K562 (cell line): ENCODE data around the gene PRKCQ. TPM values are rescaled to one million over a fixed set of nuclear protein-coding genes. Genes with fewer than 3 reads are reported as not detected.

ENCODE experiments used
- ATAC-seq: fragments of 200-7000 bp; cut with Tn5 transposase; 3 replicates; pipeline ENCODE4 v1.9.1; 2020; ENCODE audit warnings: moderate library complexity
- BruUV-seq: library from RNA; stranded (reverse); fragments of 400-500 nt; replicated peaks from 2 replicates; lab custom pipeline; 2021; lab: Mats Ljungman, UMichigan
- CTCF ChIA-PET: fragments of 300-600 bp; formaldehyde crosslinking; extraction: SDS; loops from one replicate; lab custom pipeline; 2021; ENCODE audit warnings: low intra/inter-chr PET ratio; lab: Yijun Ruan, JAX
- POLR2A ChIA-PET: fragments of 300-600, 350-650 bp; sonication (Branson Sonifier 250); formaldehyde crosslinking; extraction: SDS; loops from one replicate; lab custom pipeline; 2021; ENCODE audit warnings: antibody characterized with exemption, inconsistent platforms; lab: Yijun Ruan, JAX
- DNase-seq, 4 experiments: peaks; one replicate each; pipeline versions ENCODE4 v3.0.0 to v3.0.0-alpha.2; 2011 to 2018; ENCODE audit warnings: low spot score in 3 of 4, mixed read lengths in 3 of 4; ENCODE audit errors: extremely low read depth in 1 of 4
- FAIRE-seq: peaks from 2 replicates; lab custom pipeline; 2011; peaks lifted over from hg19 to GRCh38; lab: Jason Lieb, UNC
- H2AFZ ChIP-seq: 2 replicates; pipeline ENCODE4 v1.6.0; 2011; ENCODE audit warnings: low read depth, low read length, control low read depth, inconsistent platforms
- H3K27ac ChIP-seq: fragments of 200-600 bp; 3 replicates; pipeline ENCODE4 v1.8.0; 2011; ENCODE audit warnings: low read depth, mild to moderate bottlenecking, control low read depth, inconsistent platforms, low read length, moderate library complexity, mixed read lengths; ENCODE audit errors: extremely low read depth
- H3K27me3 ChIP-seq, 2 experiments: fragments of 300-600 bp in 1 of 2; 2 replicates in 1 of 2; 3 replicates in 1 of 2; pipeline versions ENCODE4 v1.6.0 to v1.8.0; 2011; ENCODE audit warnings: inconsistent platforms in 2 of 2, low read length in 2 of 2, mild to moderate bottlenecking in 1 of 2, mixed read lengths in 1 of 2, moderate library complexity in 1 of 2; ENCODE audit not compliant: control insufficient read depth in 2 of 2, insufficient read depth in 2 of 2
- H3K36me3 ChIP-seq: fragments of 300-600 bp; 3 replicates; pipeline ENCODE4 v1.8.0; 2011; ENCODE audit warnings: mild to moderate bottlenecking, low read length, inconsistent platforms; ENCODE audit not compliant: control insufficient read depth, insufficient read depth
- H3K4me1 ChIP-seq, 2 experiments: fragments of 200-600 bp in 1 of 2; replicated peaks in 1 of 2; 2 replicates in 1 of 2; 3 replicates in 1 of 2; pipeline versions ENCODE4 v1.5.1 to v1.8.0; 2011; ENCODE audit warnings: inconsistent platforms in 2 of 2, low read length in 2 of 2, mild to moderate bottlenecking in 1 of 2, mixed read lengths in 1 of 2, moderate library complexity in 1 of 2; ENCODE audit not compliant: control insufficient read depth in 2 of 2, insufficient read depth in 2 of 2
- H3K4me2 ChIP-seq: 2 replicates; pipeline ENCODE4 v1.6.1; 2011; ENCODE audit warnings: low read length, control low read depth, inconsistent platforms, mixed read lengths; ENCODE audit not compliant: insufficient read depth
- H3K4me3 ChIP-seq: fragments of 200-600 bp; sonication (generic), shearing (Covaris generic); 2 replicates; pipeline ENCODE4 v1.5.1; 2016; ENCODE audit warnings: control low read depth, inconsistent platforms
- H3K79me2 ChIP-seq: fragments of 200-600 bp; 3 replicates; pipeline ENCODE4 v1.8.0; 2011; ENCODE audit warnings: low read length, inconsistent platforms; ENCODE audit not compliant: control insufficient read depth, insufficient read depth
- H3K9ac ChIP-seq, 2 experiments: 2 replicates each; pipeline versions ENCODE4 v1.6.0 to v1.6.1; 2011; ENCODE audit warnings: low read depth in 2 of 2, low read length in 2 of 2, control low read depth in 1 of 2, inconsistent platforms in 1 of 2, mild to moderate bottlenecking in 1 of 2, mixed read lengths in 1 of 2; ENCODE audit not compliant: insufficient read depth in 1 of 2
- H3K9me1 ChIP-seq: one replicate; pipeline ENCODE4 v1.6.0; 2011; ENCODE audit warnings: inconsistent platforms, mild to moderate bottlenecking, low read length, moderate library complexity; ENCODE audit not compliant: control insufficient read depth, insufficient read depth
- H3K9me3 ChIP-seq: replicated peaks from 2 replicates; pipeline ENCODE4 v1.5.1; 2011; ENCODE audit warnings: low read depth, low read length, inconsistent platforms; ENCODE audit not compliant: control insufficient read depth, insufficient read depth
- H4K20me1 ChIP-seq: replicated peaks from 2 replicates; pipeline ENCODE4 v1.6.1; 2011; ENCODE audit warnings: low read length, inconsistent platforms, mixed read lengths; ENCODE audit not compliant: control insufficient read depth, insufficient read depth
- ATF1 ChIP-seq, 2 experiments: fragments of 450-650 bp in 1 of 2; IDR thresholded peaks; 2 replicates each; pipeline ENCODE4 v1.6.1; 2016; ENCODE audit warnings: missing compliant biosample characterization in 1 of 2, missing genetic modification characterization in 1 of 2
- ELK1 ChIP-seq: sonication (generic); formaldehyde crosslinking; IDR thresholded peaks from 2 replicates; pipeline ENCODE4 v1.8.1; 2022; ENCODE audit warnings: missing genetic modification reagents
- FOXA3 ChIP-seq, 2 experiments: fragments of 450-650 bp in 1 of 2; sonication (generic) in 1 of 2; formaldehyde crosslinking; IDR thresholded peaks in 1 of 2; conservative IDR thresholded peaks in 1 of 2; 2 replicates each; pipeline versions ENCODE4 v1.4.0 to v1.8.0; 2020 to 2022; ENCODE audit warnings: mild to moderate bottlenecking in 2 of 2, missing genetic modification reagents in 1 of 2
- GABPA ChIP-seq: fragments of 200-800 bp; sonication (Bioruptor generic); conservative IDR thresholded peaks from 2 replicates; pipeline ENCODE4 v1.6.1; 2016; ENCODE audit warnings: low read depth, missing genetic modification characterization, missing compliant biosample characterization
- IRF2 ChIP-seq: sonication (generic); formaldehyde crosslinking; IDR thresholded peaks from 2 replicates; pipeline ENCODE4 v1.8.1; 2022; ENCODE audit warnings: mild to moderate bottlenecking, missing genetic modification reagents
- JUND ChIP-seq, 2 experiments: IDR thresholded peaks; 2 replicates in 1 of 2; 3 replicates in 1 of 2; pipeline ENCODE4 v1.6.1; 2011; ENCODE audit warnings: borderline replicate concordance in 2 of 2, low read depth in 2 of 2, low read length in 2 of 2, improper control_type of control experiment in 1 of 2, missing biosample characterization in 1 of 2, missing genetic modification characterization in 1 of 2, missing genetic modification reagents in 1 of 2
- KAT7 ChIP-seq: sonication (generic); formaldehyde crosslinking; IDR thresholded peaks from 2 replicates; pipeline ENCODE4 v1.8.0; 2022; ENCODE audit warnings: missing genetic modification reagents, mild to moderate bottlenecking, borderline replicate concordance
- MEF2D ChIP-seq: conservative IDR thresholded peaks from 2 replicates; pipeline ENCODE4 v1.6.1; 2016; ENCODE audit warnings: low read depth, missing genetic modification characterization, missing compliant biosample characterization
- RUNX1 ChIP-seq: sonication (generic); IDR thresholded peaks from 2 replicates; pipeline ENCODE4 v1.6.1; 2016; ENCODE audit warnings: antibody characterized with exemption, low read depth
- SMARCA4 ChIP-seq: fragments of 450-650 bp; IDR thresholded peaks from 2 replicates; pipeline ENCODE4 v1.6.1; 2016
- SMARCB1 ChIP-seq: IDR thresholded peaks from 2 replicates; pipeline ENCODE4 v1.6.1; 2011; ENCODE audit warnings: improper control_type of control experiment, low read depth; ENCODE audit not compliant: insufficient read length
- TFE3 ChIP-seq: fragments of 450-650 bp; formaldehyde crosslinking; IDR thresholded peaks from 2 replicates; pipeline ENCODE4 v1.4.0; 2020; ENCODE audit warnings: mild to moderate bottlenecking, mixed read lengths
- ZNF696 ChIP-seq: fragments of 250-450 bp; sonication (Bioruptor Pico); conservative IDR thresholded peaks from 2 replicates; pipeline ENCODE4 v1.4.0; 2020; ENCODE audit warnings: mild to moderate bottlenecking, moderate library complexity
- WGBS: fragments of 100-300 bp; shearing (Covaris generic); methylation state at CpG from one replicate; pipeline ENCODE4 v1.1.6; 2016; ENCODE audit warnings: low coverage, mixed read lengths; ENCODE audit not compliant: insufficient coverage; ENCODE audit errors: missing lambda C conversion rate; 5-methylcytosine and 5-hydroxymethylcytosine counted together
- in situ Hi-C: fragments of 300-500 bp; cut with MboI; formaldehyde crosslinking; loops from 4 replicates; pipeline ENCODE4 v1.15.0; 2018; ENCODE audit warnings: inconsistent platforms, mixed read lengths
- intact Hi-C: fragments of 100-400 bp; cut with micrococcal nuclease; formaldehyde crosslinking; loops from 2 replicates; pipeline ENCODE4 v1.14.2; 2022
- polyA plus RNA-seq, 8 experiments: library from polyadenylated mRNA; depleted of rRNA in 4 of 8; stranded (reverse) in 5 of 8; unstranded in 3 of 8; fragments of >200 nt; fragmentation: Nextera tagmentation in 2 of 8; fragmentation: Illumina TruSeq in 1 of 8; extraction: Ambion mirVana in 2 of 8; extraction: Trizol in 1 of 8; gene quantifications; 2 replicates each; pipeline versions ENCODE4 v1.2.1 to v1.2.3, GENCODE V29; 2011 to 2014; ENCODE audit warnings: inconsistent platforms in 1 of 8, missing spikeins in 1 of 8
- total RNA-seq, 7 experiments: library from RNA; depleted of rRNA in 6 of 7; stranded (reverse); fragments of >200 nt in 6 of 7; fragmentation: Illumina TruSeq in 2 of 7; extraction: Trizol in 2 of 7; gene quantifications; 2 replicates each; pipeline versions ENCODE4 v1.2.1 to v1.2.3, GENCODE V29; 2011 to 2021; ENCODE audit warnings: low replicate concordance in 1 of 7

Gene PRKCQ
- total and polyA plus RNA-seq, 9 of the 15 experiments (the other 6 are each of a cell fraction or from before 2014, with no cell fraction given) = 4.4 to 23.3 (median 14.6) TPM

- BruUV-seq = no TSS peak
- peaks cover 0 to 3% of the 10 kb centered on the region in 2 experiments; a peak in 3 of 5 replicates for H3K4me1 ChIP-seq
- ChIA-PET POLR2A (interaction anchor here (0.7 kb wide), 1 partner anchor 57 kb away, joined by 3 read pairs; no protein-coding TSS in a partner anchor), CTCF (interaction anchor here (0.7 to 1.5 kb wide), 3 partner anchors 203 to 296 kb away, joined by 3 to 7 read pairs (median 4); partner anchors contain the start of gene PFKFB3)
- H3K4me3 ChIP-seq = no peak overlapping the region
- in situ Hi-C loops (no loop called here), intact Hi-C loops (no loop called here)
- peaks cover 8 to 25% of the 10 kb centered on the region in 2 experiments for H3K27me3 ChIP-seq
- H3K4me2 ChIP-seq = no peak overlapping the region
- FAIRE-seq = no peak
- no peak overlapping the region for H3K27ac ChIP-seq
- H3K79me2 ChIP-seq = no peaks in the 10 kb centered on the region
- WGBS = 8% methylated on average over 3 of the region's 3 CpGs
- no peaks in the 10 kb centered on the region for H3K36me3 ChIP-seq
- no peak for ATAC-seq
- H3K9me1 ChIP-seq = no peaks in the 10 kb centered on the region
- no peaks in the 10 kb centered on the region for H4K20me1 ChIP-seq
- DNase-seq = no peak
- H2AFZ ChIP-seq = no peak overlapping the region
- TF ChIP-seq TFE3 (CRISPR knock-in tag) (no peak), ZNF696 (CRISPR knock-in tag) (no peak), MEF2D (tag) (no peak), KAT7 (no peak), ELK1 (no peak), FOXA3 (CRISPR knock-in tag; conservative IDR thresholded peaks at IDR 0.05 in 1 of 2, IDR thresholded peaks at IDR 0.05 in 1 of 2) (no peak), IRF2 (CRISPR knock-in tag) (no peak), ATF1 (CRISPR knock-in tag; IDR thresholded peaks at IDR 0.05) (no peak), ATF1 (tag; IDR thresholded peaks at IDR 0.05) (no peak), SMARCA4 (no peak), RUNX1 (no peak), JUND (IDR thresholded peaks at IDR 0.05; ENCODE audit: borderline replicate concordance, low read depth, low read length) (no peak), JUND (tag; IDR thresholded peaks at IDR 0.05; ENCODE audit: borderline replicate concordance, low read depth, low read length) (no peak), SMARCB1 (no peak), GABPA (tag) (no peak)
- H3K9me3 ChIP-seq = no peaks in the 10 kb centered on the region
- no peak overlapping the region for H3K9ac ChIP-seq
Observed at GRCh38 chr10:6405713-6406112, 174.4 kb downstream of the PRKCQ start.
